Colonic mucosa (tissue), 4 donors: Measurements from ENCODE around the gene SNRK. TPM values are rescaled to one million over a fixed set of nuclear protein-coding genes. Genes with fewer than 3 reads are reported as not detected.

Experiments used
- DNase-seq: peaks from one replicate; pipeline ENCODE4 v3.0.0-alpha.2; 2020
- H3K27ac ChIP-seq: fragments of 200-600 bp; one replicate; pipeline ENCODE4 v1.8.0; 2021
- H3K27me3 ChIP-seq: fragments of 200-600 bp; one replicate; pipeline ENCODE4 v1.8.0; 2021
- H3K36me3 ChIP-seq: fragments of 200-600 bp; one replicate; pipeline ENCODE4 v1.8.0; 2021
- H3K4me1 ChIP-seq: fragments of 200-600 bp; one replicate; pipeline ENCODE4 v1.8.0; 2021; ENCODE audit warnings: mild to moderate bottlenecking
- H3K4me3 ChIP-seq: fragments of 200-600 bp; one replicate; pipeline ENCODE4 v1.8.0; 2021
- H3K9ac ChIP-seq, 2 donors: one replicate each; pipeline ENCODE4 v1.7.0; 2013; ENCODE audit warnings: control low read depth in 2 of 2, low read depth in 2 of 2, low read length in 2 of 2
- H3K9me3 ChIP-seq: fragments of 200-600 bp; one replicate; pipeline ENCODE4 v1.8.0; 2021
- intact Hi-C: fragments of 100-400 bp; cut with DNase I; formaldehyde crosslinking; loops from one replicate; pipeline ENCODE4 v1.14.1; 2022
- total RNA-seq, 2 donors: library from RNA; stranded (reverse); fragmentation: NEBNext Ultra II Directional in 1 of 2; extraction: Animal tissue kit (Norgen Biotek cat#: 25700) in 1 of 2; gene quantifications; one replicate each; pipeline ENCODE4 v1.2.1, GENCODE V29; 2021
- TF ChIP-seq, protein P1 (sequence below): fragments of 200-600 bp; IDR thresholded peaks from one replicate; pipeline ENCODE4 v1.8.0; 2022; ENCODE audit warnings: antibody characterized with exemption, mild to moderate bottlenecking
- donor health status: healthy.
- donor health status: DM: no; HTN: no; CAD: no.
- donor health status: DM: no; HTN: no; CAD: no.

The SNRK gene
- total RNA-seq, 2 donors from 2014 or later = 19.7 to 48.2 TPM

GRCh38 chr3:43389388-43390254 lies 103.3 kb downstream of the SNRK start:
- Histone ChIP-seq H3K9me3 (no peaks in the 10 kb centered on the region), H3K4me1 (no peaks in the 10 kb centered on the region), H3K27me3 (no peaks in the 10 kb centered on the region), H3K27ac (peak overlapping the region; percentile 38), H3K36me3 (no peaks in the 10 kb centered on the region), H3K4me3 (no peak overlapping the region), H3K9ac (no peak overlapping the region)
- TF ChIP-seq, protein P1, sequence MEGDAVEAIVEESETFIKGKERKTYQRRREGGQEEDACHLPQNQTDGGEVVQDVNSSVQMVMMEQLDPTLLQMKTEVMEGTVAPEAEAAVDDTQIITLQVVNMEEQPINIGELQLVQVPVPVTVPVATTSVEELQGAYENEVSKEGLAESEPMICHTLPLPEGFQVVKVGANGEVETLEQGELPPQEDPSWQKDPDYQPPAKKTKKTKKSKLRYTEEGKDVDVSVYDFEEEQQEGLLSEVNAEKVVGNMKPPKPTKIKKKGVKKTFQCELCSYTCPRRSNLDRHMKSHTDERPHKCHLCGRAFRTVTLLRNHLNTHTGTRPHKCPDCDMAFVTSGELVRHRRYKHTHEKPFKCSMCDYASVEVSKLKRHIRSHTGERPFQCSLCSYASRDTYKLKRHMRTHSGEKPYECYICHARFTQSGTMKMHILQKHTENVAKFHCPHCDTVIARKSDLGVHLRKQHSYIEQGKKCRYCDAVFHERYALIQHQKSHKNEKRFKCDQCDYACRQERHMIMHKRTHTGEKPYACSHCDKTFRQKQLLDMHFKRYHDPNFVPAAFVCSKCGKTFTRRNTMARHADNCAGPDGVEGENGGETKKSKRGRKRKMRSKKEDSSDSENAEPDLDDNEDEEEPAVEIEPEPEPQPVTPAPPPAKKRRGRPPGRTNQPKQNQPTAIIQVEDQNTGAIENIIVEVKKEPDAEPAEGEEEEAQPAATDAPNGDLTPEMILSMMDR = no peak
- no peak for DNase-seq
- intact Hi-C loops = no loop called here

GRCh38 chr3:43390255-43390588 lies 103.9 kb downstream of the SNRK start:
- no peak for DNase-seq
- no peaks in the 10 kb centered on the region for H3K36me3 ChIP-seq
- no peaks in the 10 kb centered on the region for H3K4me1 ChIP-seq
- intact Hi-C loops = no loop called here
- no peaks in the 10 kb centered on the region for H3K27me3 ChIP-seq
- H3K27ac ChIP-seq = peak overlapping the region; percentile 38
- TF ChIP-seq, protein P1 = no peak
- H3K9me3 ChIP-seq = no peaks in the 10 kb centered on the region
- H3K4me3 ChIP-seq = no peak overlapping the region
- no peak overlapping the region for H3K9ac ChIP-seq

DNA sequence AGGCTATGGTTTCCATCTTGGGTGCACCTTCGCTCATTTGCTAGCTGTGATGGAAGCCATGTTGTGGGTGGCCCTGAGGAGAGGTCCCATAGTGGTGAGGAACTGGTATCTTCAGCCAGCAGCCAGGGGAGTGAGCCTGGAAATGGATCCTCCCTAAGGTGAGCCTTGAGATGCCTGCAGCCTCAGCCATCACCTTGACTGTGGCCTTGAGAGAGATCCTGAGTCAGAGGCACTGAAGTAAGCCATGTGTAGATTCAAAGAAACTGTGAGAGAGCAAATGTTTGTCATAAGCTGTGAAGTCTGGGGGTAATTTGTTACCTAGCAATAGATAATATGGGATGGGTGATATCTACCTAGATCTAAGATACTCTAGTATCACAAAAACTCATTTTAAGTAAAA lies 105.3 kb downstream of the SNRK start:
- intact Hi-C loops = no loop called here
- H3K27ac ChIP-seq = no peak overlapping the region

DNA sequence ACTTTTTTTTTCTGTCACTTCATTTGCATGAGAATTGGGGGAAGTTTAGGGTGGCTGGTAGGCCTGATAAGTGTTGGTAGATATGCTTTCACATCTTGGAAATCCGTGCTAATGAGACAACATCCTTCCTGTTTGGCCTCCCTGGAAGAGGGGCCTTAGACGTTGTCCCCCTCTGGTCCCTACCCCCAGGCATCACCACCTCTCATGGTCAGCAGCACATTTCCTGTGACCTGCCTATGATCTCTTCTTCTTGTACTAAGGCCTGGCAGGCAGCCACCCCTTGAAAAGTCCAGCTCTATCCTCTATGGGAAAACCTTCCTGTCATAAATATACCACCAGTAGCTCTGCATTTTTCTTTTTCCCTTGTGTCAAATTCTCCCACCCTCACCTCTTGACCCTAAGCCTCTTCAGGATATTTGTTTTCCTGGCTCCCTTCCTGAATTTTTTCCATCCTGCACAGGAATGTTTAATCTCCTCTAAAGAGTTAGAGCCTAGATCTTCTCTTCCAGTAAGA lies 107.8 kb downstream of the SNRK start:
- no peaks in the 10 kb centered on the region for H3K4me1 ChIP-seq
- no peak for DNase-seq
- H3K4me3 ChIP-seq = no peak overlapping the region
- no peaks in the 10 kb centered on the region for H3K27me3 ChIP-seq
- intact Hi-C loops = no loop called here
- no peak overlapping the region for H3K9ac ChIP-seq
- no peaks in the 10 kb centered on the region for H3K36me3 ChIP-seq
- TF ChIP-seq, protein P1 = no peak
- H3K27ac ChIP-seq = no peak overlapping the region
- no peaks in the 10 kb centered on the region for H3K9me3 ChIP-seq

More for the DNA sequence above, 105.3 kb downstream of the SNRK start:
- DNase-seq = no peak
- H3K9ac ChIP-seq = no peak overlapping the region
- TF ChIP-seq, protein P1 = no peak
- no peaks in the 10 kb centered on the region for H3K27me3 ChIP-seq
- no peaks in the 10 kb centered on the region for H3K9me3 ChIP-seq
- H3K4me3 ChIP-seq = no peak overlapping the region
- H3K4me1 ChIP-seq = no peaks in the 10 kb centered on the region
- H3K36me3 ChIP-seq = no peaks in the 10 kb centered on the region

DNA sequence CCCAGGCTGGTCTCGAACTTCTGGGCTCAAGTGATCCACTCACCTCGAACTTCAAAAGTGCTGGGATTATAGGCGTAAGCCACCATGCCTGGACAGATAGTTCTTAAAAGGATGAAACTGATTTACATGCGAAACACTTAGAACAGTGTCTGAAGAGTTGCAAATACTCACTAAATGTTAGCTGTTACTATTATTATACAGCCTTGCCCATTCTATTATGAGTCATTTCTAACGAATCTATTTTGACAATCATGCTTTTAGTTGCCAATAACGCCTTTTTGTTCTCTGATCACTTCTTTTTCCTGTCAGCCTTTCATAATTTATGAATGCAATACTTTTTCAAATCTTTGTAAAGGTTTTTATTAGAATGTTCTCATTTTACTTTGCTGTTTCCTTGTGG lies 112.7 kb downstream of the SNRK start:
- DNase-seq = no peak
- Histone ChIP-seq H3K27me3 (no peaks in the 10 kb centered on the region), H3K9ac (no peak overlapping the region), H3K36me3 (no peaks in the 10 kb centered on the region), H3K4me3 (no peak overlapping the region), H3K27ac (no peak overlapping the region), H3K9me3 (no peaks in the 10 kb centered on the region), H3K4me1 (no peaks in the 10 kb centered on the region)
- intact Hi-C loops = no loop called here
- TF ChIP-seq, protein P1 = no peak
